ENCODE measurements around the gene ABCC8. TPM values are rescaled to one million over a fixed set of nuclear protein-coding genes. Genes with fewer than 3 reads are reported as not detected.

The ABCC8 gene
- total and polyA plus RNA-seq, 2 experiments from 2014 or later = 2.0 to 3.4 TPM

- no peak for TF ChIP-seq CTCF (conservative IDR thresholded peaks at IDR 0.05; ENCODE audit: low read depth in 2 of 2)
- no peak for TF ChIP-seq JUNB (IDR thresholded peaks at IDR 0.05; ENCODE audit: unreplicated experiment)
Observed at GRCh38 chr11:17462940-17463339, 13.7 kb downstream of the ABCC8 start (continued).

GRCh38 chr11:17460406-17460805 is 16.2 kb downstream of the ABCC8 start:
- Mint-ChIP-seq H3K27ac (no peak overlapping the region), H3K4me1 (peaks cover 25% of the 10 kb centered on the region), H3K27me3 (ENCODE audit: insufficient read depth, low read depth, poor library complexity) (peaks cover 2% of the 10 kb centered on the region), H3K4me3 (no peak overlapping the region), H3K9me3 (no peaks in the 10 kb centered on the region), H3K36me3 (ENCODE audit: low read depth) (no peaks in the 10 kb centered on the region)
- Histone ChIP-seq H3K4me3 (no peak overlapping the region), H3F3A (replicated peaks; ENCODE audit: low read depth) (no peaks in the 10 kb centered on the region), H3K79me2 (replicated peaks; ENCODE audit: insufficient read depth) (no peaks in the 10 kb centered on the region), H3K4me2 (no peak overlapping the region), H3K9me2 (ENCODE audit: insufficient read depth) (no peaks in the 10 kb centered on the region), H3K27ac (ENCODE audit: low read depth) (no peak overlapping the region), H3K27me3 (ENCODE audit: insufficient read depth) (no peaks in the 10 kb centered on the region), H3K4me1 (ENCODE audit: insufficient read depth) (peaks cover 14% of the 10 kb centered on the region), H2AFZ (no peak overlapping the region), H4K20me1 (replicated peaks; ENCODE audit: insufficient read depth) (no peaks in the 10 kb centered on the region), H3K36me3 (ENCODE audit: insufficient read depth) (no peaks in the 10 kb centered on the region)
- ATAC-seq (no peak), DNase-seq (ENCODE audit: low spot score) (no peak)
- TF ChIP-seq CREB1 (CRISPR knock-in tag; IDR thresholded peaks at IDR 0.05; ENCODE audit: low read depth) (no peak), ETS1 (IDR thresholded peaks at IDR 0.05) (no peak), ZNF462 (CRISPR knock-in tag; IDR thresholded peaks at IDR 0.05) (no peak), ZNF114 (CRISPR knock-in tag; IDR thresholded peaks at IDR 0.05) (no peak), JUNB (IDR thresholded peaks at IDR 0.05; ENCODE audit: unreplicated experiment) (no peak), STAT1 (IDR thresholded peaks at IDR 0.05; ENCODE audit: unreplicated experiment) (no peak), EZH2 (IDR thresholded peaks at IDR 0.05; ENCODE audit: low read depth, unreplicated experiment) (no peak), CTCF (conservative IDR thresholded peaks at IDR 0.05; ENCODE audit: low read depth in 2 of 2) (no peak), REST (IDR thresholded peaks at IDR 0.05; ENCODE audit: unreplicated experiment) (no peak), EZH2phosphoT487 (IDR thresholded peaks at IDR 0.05; ENCODE audit: unreplicated experiment) (no peak)
